ENCODE data around the gene PMF1. TPM values are rescaled to one million over a fixed set of nuclear protein-coding genes. Genes with fewer than 3 reads are reported as not detected.

PMF1 gene
- total and polyA plus RNA-seq, 2 donors from 2014 or later: 65.6 to 110 TPM

GRCh38 chr1:156194300-156194652 lies 18.5 kb upstream of the PMF1 start:
- Histone ChIP-seq H3K4me1 (ENCODE audit: control insufficient read depth in 2 of 3, insufficient read depth in 2 of 3, low read depth in 1 of 3, low read length in 3 of 3) (peaks cover 0 to 19% (median 15%) of the 10 kb centered on the region in 3 donors), H3K9ac (ENCODE audit: low read length in 3 of 3) (peak overlapping the region; percentile 78 to 87 (median 78)), H3K27me3 (ENCODE audit: control insufficient read depth, insufficient read depth, low read length) (no peaks in the 10 kb centered on the region), H3K9me3 (ENCODE audit: control insufficient read depth in 2 of 3, insufficient read depth in 1 of 3, low read length in 3 of 3) (no peaks in the 10 kb centered on the region), H3K27ac (ENCODE audit: low read depth in 2 of 2, low read length in 2 of 2) (peak overlapping the region; percentile 66 to 68), H3K4me3 (ENCODE audit: low read length in 3 of 3) (peak overlapping the region; percentile 88 to 95 (median 93)), H3K36me3 (ENCODE audit: control insufficient read depth in 2 of 3, insufficient read depth in 3 of 3, low read length in 3 of 3) (peaks cover 0 to 3% (median 3%) of the 10 kb centered on the region in 3 donors)
- TF ChIP-seq, protein P1, sequence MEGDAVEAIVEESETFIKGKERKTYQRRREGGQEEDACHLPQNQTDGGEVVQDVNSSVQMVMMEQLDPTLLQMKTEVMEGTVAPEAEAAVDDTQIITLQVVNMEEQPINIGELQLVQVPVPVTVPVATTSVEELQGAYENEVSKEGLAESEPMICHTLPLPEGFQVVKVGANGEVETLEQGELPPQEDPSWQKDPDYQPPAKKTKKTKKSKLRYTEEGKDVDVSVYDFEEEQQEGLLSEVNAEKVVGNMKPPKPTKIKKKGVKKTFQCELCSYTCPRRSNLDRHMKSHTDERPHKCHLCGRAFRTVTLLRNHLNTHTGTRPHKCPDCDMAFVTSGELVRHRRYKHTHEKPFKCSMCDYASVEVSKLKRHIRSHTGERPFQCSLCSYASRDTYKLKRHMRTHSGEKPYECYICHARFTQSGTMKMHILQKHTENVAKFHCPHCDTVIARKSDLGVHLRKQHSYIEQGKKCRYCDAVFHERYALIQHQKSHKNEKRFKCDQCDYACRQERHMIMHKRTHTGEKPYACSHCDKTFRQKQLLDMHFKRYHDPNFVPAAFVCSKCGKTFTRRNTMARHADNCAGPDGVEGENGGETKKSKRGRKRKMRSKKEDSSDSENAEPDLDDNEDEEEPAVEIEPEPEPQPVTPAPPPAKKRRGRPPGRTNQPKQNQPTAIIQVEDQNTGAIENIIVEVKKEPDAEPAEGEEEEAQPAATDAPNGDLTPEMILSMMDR (IDR thresholded peaks at IDR 0.05; ENCODE audit: borderline replicate concordance, extremely low read depth, insufficient read depth): no peak
- DNase-seq (no peak), FAIRE-seq (no peak)
- intact Hi-C loops (cut with DNase I): no loop called here

GRCh38 chr1:156195853-156196252 lies 17.0 kb upstream of the PMF1 start:
- peaks cover 3 to 10% (median 3%) of the 10 kb centered on the region in 3 donors for H3K36me3 ChIP-seq (ENCODE audit: control insufficient read depth in 2 of 3, insufficient read depth in 3 of 3, low read length in 3 of 3)
- H3K27ac ChIP-seq (ENCODE audit: low read depth in 2 of 2, low read length in 2 of 2): peak overlapping the region in 1 of 2 donors; percentile 3
- peaks cover 0 to 32% (median 22%) of the 10 kb centered on the region in 3 donors for H3K4me1 ChIP-seq (ENCODE audit: control insufficient read depth in 2 of 3, insufficient read depth in 2 of 3, low read depth in 1 of 3, low read length in 3 of 3)
- intact Hi-C loops (cut with DNase I): no loop called here
- peak overlapping the region in 1 of 3 donors; percentile 12 for H3K4me3 ChIP-seq (ENCODE audit: low read length in 3 of 3)
- H3K9me3 ChIP-seq (ENCODE audit: control insufficient read depth in 2 of 3, insufficient read depth in 1 of 3, low read length in 3 of 3): no peaks in the 10 kb centered on the region
- DNase-seq: no peak
- no peak for FAIRE-seq
- no peaks in the 10 kb centered on the region for H3K27me3 ChIP-seq (ENCODE audit: control insufficient read depth, insufficient read depth, low read length)
- TF ChIP-seq, protein P1 (IDR thresholded peaks at IDR 0.05; ENCODE audit: borderline replicate concordance, extremely low read depth, insufficient read depth): no peak
- no peak overlapping the region for H3K9ac ChIP-seq (ENCODE audit: low read length in 3 of 3)

DNA sequence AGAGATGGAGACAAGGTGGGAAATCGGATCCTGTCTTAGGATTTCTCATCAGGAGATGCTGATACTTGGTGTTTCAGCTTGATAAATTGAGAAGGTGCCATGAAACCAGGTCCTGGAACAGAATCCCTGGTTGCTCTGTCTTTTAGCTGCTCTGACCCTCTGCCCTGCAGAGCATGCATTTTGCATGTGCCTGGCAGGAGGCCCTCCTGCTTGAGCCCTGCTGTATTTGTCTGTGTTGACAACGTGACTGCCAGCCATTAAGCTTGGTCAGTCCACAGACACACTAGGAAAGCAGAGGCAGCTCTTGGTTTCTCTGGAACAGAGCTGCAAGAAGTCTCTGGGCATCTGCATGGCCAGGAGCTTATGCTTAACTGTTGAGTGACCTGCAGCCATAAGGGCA lies 16.4 kb upstream of the PMF1 start:
- DNase-seq: no peak
- no peak for FAIRE-seq
- Histone ChIP-seq H3K27ac (ENCODE audit: low read depth in 2 of 2, low read length in 2 of 2) (peak overlapping the region in 1 of 2 donors; percentile 10), H3K4me3 (ENCODE audit: low read length in 3 of 3) (no peak overlapping the region), H3K4me1 (ENCODE audit: control insufficient read depth in 2 of 3, insufficient read depth in 2 of 3, low read depth in 1 of 3, low read length in 3 of 3) (peaks cover 0 to 32% (median 22%) of the 10 kb centered on the region in 3 donors), H3K27me3 (ENCODE audit: control insufficient read depth, insufficient read depth, low read length) (no peaks in the 10 kb centered on the region), H3K36me3 (ENCODE audit: control insufficient read depth in 2 of 3, insufficient read depth in 3 of 3, low read length in 3 of 3) (peaks cover 3 to 10% (median 3%) of the 10 kb centered on the region in 3 donors), H3K9ac (ENCODE audit: low read length in 3 of 3) (no peak overlapping the region), H3K9me3 (ENCODE audit: control insufficient read depth in 2 of 3, insufficient read depth in 1 of 3, low read length in 3 of 3) (no peaks in the 10 kb centered on the region)
- intact Hi-C loops (cut with DNase I): no loop called here
- TF ChIP-seq, protein P1 (IDR thresholded peaks at IDR 0.05; ENCODE audit: borderline replicate concordance, extremely low read depth, insufficient read depth): no peak

Measured in kidney (tissue), 14 donors.